ENCODE measurements around the gene TAF11L14. TPM values are rescaled to one million over a fixed set of nuclear protein-coding genes. Genes with fewer than 3 reads are reported as not detected.
"Not testable (repeated sequence)": the region's sequence is repeated elsewhere in the genome, so short reads cannot be mapped to it uniquely, and the experiment has no call there.

TAF11L14 gene
- total and polyA plus RNA-seq, 2 donors (not counting 1 experiment from before 2014, with no cell fraction given): not detected

- H3K27ac ChIP-seq (ENCODE audit: low read length in 2 of 2): no peak overlapping the region
- H4K20me1 ChIP-seq (ENCODE audit: control insufficient read depth, insufficient read depth, low read length, poor library complexity, severe bottlenecking): no peaks in the 10 kb centered on the region
- Mint-ChIP-seq H3K4me1 (no peaks in the 10 kb centered on the region), H3K4me3 (no peak overlapping the region), H3K27ac (no peak overlapping the region), H3K27me3 (no peaks in the 10 kb centered on the region), H3K9me3 (ENCODE audit: insufficient read depth) (peaks cover 2% of the 10 kb centered on the region)
- no peaks in the 10 kb centered on the region for H3K27me3 ChIP-seq (replicated peaks in 1 of 4; ENCODE audit: control extremely low read depth in 1 of 4, control insufficient read depth in 3 of 4, insufficient read depth in 4 of 4, low read length in 3 of 4)
- WGBS (ENCODE audit: insufficient coverage): 100% methylated on average over 5 of the region's 14 CpGs
- no peaks in the 10 kb centered on the region for H3K9me3 ChIP-seq (ENCODE audit: control extremely low read depth in 1 of 3, control insufficient read depth in 2 of 3, insufficient read depth in 1 of 3, low read length in 2 of 3)
- ChIA-PET POLR2A (no interaction called here), CTCF (no interaction called here)
- no peak overlapping the region for H3K4me3 ChIP-seq (ENCODE audit: control extremely low read depth in 1 of 5, extremely low read depth in 1 of 5, insufficient read depth in 1 of 5, low read depth in 2 of 5, low read length in 4 of 5)
- no peaks in the 10 kb centered on the region for H3K4me1 ChIP-seq (ENCODE audit: control insufficient read depth in 2 of 2, insufficient read depth in 2 of 2, low read length in 2 of 2)
- H3K36me3 ChIP-seq (replicated peaks in 1 of 2; ENCODE audit: control extremely low read depth in 1 of 2, control insufficient read depth in 1 of 2, extremely low read depth in 1 of 2, insufficient read depth in 2 of 2, low read length in 1 of 2): no peaks in the 10 kb centered on the region
- no peak for DNase-seq
- no peak for ATAC-seq (ENCODE audit: low read depth)
- no peak overlapping the region for H2AFZ ChIP-seq (ENCODE audit: insufficient read depth, low read depth, low read length, poor library complexity, severe bottlenecking)
- no peaks in the 10 kb centered on the region for H3K79me2 ChIP-seq (ENCODE audit: control insufficient read depth, insufficient read depth, low read length)
- no peak for TF ChIP-seq CTCF (IDR thresholded peaks at IDR 0.05)
- no peak for TF ChIP-seq EZH2 (IDR thresholded peaks at IDR 0.05; ENCODE audit: borderline replicate concordance, insufficient read depth, low read depth, low read length, poor library complexity, severe bottlenecking)
- H3K4me2 ChIP-seq (replicated peaks; ENCODE audit: low read depth, low read length, poor library complexity, severe bottlenecking): no peak overlapping the region
- H3K9ac ChIP-seq (ENCODE audit: low read length): no peak overlapping the region
- intact Hi-C loops (cut with micrococcal nuclease): no loop called here
These were observed 29.3 kb upstream of the TAF11L14 start for GRCh38 chr5:17604951-17605350.

- H3K4me1 ChIP-seq (ENCODE audit: control insufficient read depth in 2 of 2, insufficient read depth in 2 of 2, low read length in 2 of 2); H3K4me1 Mint-ChIP-seq; H3K79me2 ChIP-seq (ENCODE audit: control insufficient read depth, insufficient read depth, low read length); H3K4me3 Mint-ChIP-seq; CTCF ChIA-PET; H3K9me3 Mint-ChIP-seq (ENCODE audit: insufficient read depth); H3K27me3 Mint-ChIP-seq; H3K27ac Mint-ChIP-seq; intact Hi-C loops (cut with micrococcal nuclease); H2AFZ ChIP-seq (ENCODE audit: insufficient read depth, low read depth, low read length, poor library complexity, severe bottlenecking); H3K9ac ChIP-seq (ENCODE audit: low read length); H3K27me3 ChIP-seq (replicated peaks in 1 of 4; ENCODE audit: control extremely low read depth in 1 of 4, control insufficient read depth in 3 of 4, insufficient read depth in 4 of 4, low read length in 3 of 4); H4K20me1 ChIP-seq (ENCODE audit: control insufficient read depth, insufficient read depth, low read length, poor library complexity, severe bottlenecking); ATAC-seq (ENCODE audit: low read depth); H3K4me3 ChIP-seq (ENCODE audit: control extremely low read depth in 1 of 5, extremely low read depth in 1 of 5, insufficient read depth in 1 of 5, low read depth in 2 of 5, low read length in 4 of 5); H3K36me3 ChIP-seq (replicated peaks in 1 of 2; ENCODE audit: control extremely low read depth in 1 of 2, control insufficient read depth in 1 of 2, extremely low read depth in 1 of 2, insufficient read depth in 2 of 2, low read length in 1 of 2); H3K9me3 ChIP-seq (ENCODE audit: control extremely low read depth in 1 of 3, control insufficient read depth in 2 of 3, insufficient read depth in 1 of 3, low read length in 2 of 3); DNase-seq; POLR2A ChIA-PET; H3K4me2 ChIP-seq (replicated peaks; ENCODE audit: low read depth, low read length, poor library complexity, severe bottlenecking); H3K27ac ChIP-seq (ENCODE audit: low read length in 2 of 2): not testable (repeated sequence)
- WGBS (ENCODE audit: insufficient coverage): 80% methylated on average over 1 of the region's 4 CpGs
These were observed 26.8 kb upstream of the TAF11L14 start for GRCh38 chr5:17607461-17607860.

- H3K27me3 ChIP-seq (replicated peaks in 1 of 4; ENCODE audit: control extremely low read depth in 1 of 4, control insufficient read depth in 3 of 4, insufficient read depth in 4 of 4, low read length in 3 of 4); H3K9me3 ChIP-seq (ENCODE audit: control extremely low read depth in 1 of 3, control insufficient read depth in 2 of 3, insufficient read depth in 1 of 3, low read length in 2 of 3); POLR2A ChIA-PET; H3K9me3 Mint-ChIP-seq (ENCODE audit: insufficient read depth); H3K4me3 ChIP-seq (ENCODE audit: control extremely low read depth in 1 of 5, extremely low read depth in 1 of 5, insufficient read depth in 1 of 5, low read depth in 2 of 5, low read length in 4 of 5); H3K36me3 ChIP-seq (replicated peaks in 1 of 2; ENCODE audit: control extremely low read depth in 1 of 2, control insufficient read depth in 1 of 2, extremely low read depth in 1 of 2, insufficient read depth in 2 of 2, low read length in 1 of 2); H4K20me1 ChIP-seq (ENCODE audit: control insufficient read depth, insufficient read depth, low read length, poor library complexity, severe bottlenecking); intact Hi-C loops (cut with micrococcal nuclease); CTCF ChIA-PET; H3K27me3 Mint-ChIP-seq; H3K27ac Mint-ChIP-seq; H2AFZ ChIP-seq (ENCODE audit: insufficient read depth, low read depth, low read length, poor library complexity, severe bottlenecking); H3K4me1 Mint-ChIP-seq; H3K4me2 ChIP-seq (replicated peaks; ENCODE audit: low read depth, low read length, poor library complexity, severe bottlenecking); H3K79me2 ChIP-seq (ENCODE audit: control insufficient read depth, insufficient read depth, low read length); DNase-seq; H3K9ac ChIP-seq (ENCODE audit: low read length); ATAC-seq (ENCODE audit: low read depth); H3K4me3 Mint-ChIP-seq; H3K4me1 ChIP-seq (ENCODE audit: control insufficient read depth in 2 of 2, insufficient read depth in 2 of 2, low read length in 2 of 2); H3K27ac ChIP-seq (ENCODE audit: low read length in 2 of 2): not testable (repeated sequence)
- WGBS (ENCODE audit: insufficient coverage): 83% methylated on average over 2 of the region's 2 CpGs
These were observed 24.2 kb upstream of the TAF11L14 start, which contains the start of gene TAF11L12 for GRCh38 chr5:17610092-17610491. Gene TAF11L12 (plus strand): TSS chr5:17610392.

All from B cell (primary cell).